ENCODE results near the gene MYO5C.

- TF ChIP-seq POLR2A (IDR thresholded peaks at IDR 0.05), result no peak
- TF ChIP-seq CTCF (IDR thresholded peaks at IDR 0.05), result no peak
- no peak for TF ChIP-seq POLR2AphosphoS5 (IDR thresholded peaks at IDR 0.05)
These were observed 122.7 kb downstream of the MYO5C start for GRCh38 chr15:52172869-52173268.
